GM12878 (cell line): ENCODE results near the gene RPGRIP1L. TPM values are rescaled to one million over a fixed set of nuclear protein-coding genes. Genes with fewer than 3 reads are reported as not detected.

Experiments used
- ATAC-seq: fragments of 200-7000 bp; cut with Tn5 transposase; 3 replicates; pipeline ENCODE4 v1.9.1; 2020; ENCODE audit warnings: mild to moderate bottlenecking, moderate library complexity
- BruUV-seq: library from RNA; stranded (reverse); fragments of 400-500 nt; replicated peaks from 2 replicates; lab custom pipeline; 2021; lab: Mats Ljungman, UMichigan
- CTCF ChIA-PET: fragments of 300-600 bp; sonication (Branson Sonifier 250); formaldehyde crosslinking; extraction: SDS; loops from one replicate; lab custom pipeline; 2021; ENCODE audit warnings: inconsistent platforms; lab: Yijun Ruan, JAX
- POLR2A ChIA-PET: fragments of 350-600 bp; formaldehyde crosslinking; extraction: SDS; loops from one replicate; lab custom pipeline; 2021; ENCODE audit warnings: inconsistent platforms; lab: Charles Lee
- RAD21 ChIA-PET: fragments of 300-600 bp; sonication (Branson Sonifier 250); formaldehyde crosslinking; loops from one replicate; lab custom pipeline; 2023; ENCODE audit warnings: antibody characterized with exemption; ENCODE audit not compliant: unreplicated experiment; lab: Charles Lee
- SMC1A ChIA-PET: fragments of 300-600 bp; sonication (Branson Sonifier 250); formaldehyde crosslinking; loops from one replicate; lab custom pipeline; 2023; ENCODE audit not compliant: unreplicated experiment, uncharacterized antibody; lab: Charles Lee
- DNase-seq: peaks from one replicate; pipeline ENCODE4 v3.0.0-alpha.2; 2011; ENCODE audit warnings: low read depth, low spot score
- FAIRE-seq: peaks from 3 replicates; lab custom pipeline; 2011; peaks lifted over from hg19 to GRCh38; lab: Jason Lieb, UNC
- H2AFZ ChIP-seq: 2 replicates; pipeline ENCODE4 v1.6.0; 2011; ENCODE audit warnings: low read depth, low read length, control low read depth; ENCODE audit not compliant: control insufficient read depth
- H3K27ac ChIP-seq: 2 replicates; pipeline ENCODE4 v1.5.1; 2011; ENCODE audit warnings: control low read depth; ENCODE audit not compliant: control insufficient read depth, insufficient read depth
- H3K27me3 ChIP-seq, 2 experiments: replicated peaks in 1 of 2; 2 replicates each; pipeline versions ENCODE4 v1.6.0 to v1.6.1; 2011; ENCODE audit warnings: low read length in 1 of 2; ENCODE audit not compliant: control insufficient read depth in 2 of 2, insufficient read depth in 2 of 2
- H3K36me3 ChIP-seq, 2 experiments: 2 replicates each; pipeline ENCODE4 v1.5.1; 2011; ENCODE audit warnings: low read length in 1 of 2; ENCODE audit not compliant: control insufficient read depth in 2 of 2, insufficient read depth in 2 of 2
- H3K4me1 ChIP-seq: 2 replicates; pipeline ENCODE4 v1.6.1; 2011; ENCODE audit warnings: mild to moderate bottlenecking, low read length, moderate library complexity, mixed read lengths; ENCODE audit not compliant: control insufficient read depth, insufficient read depth
- H3K4me2 ChIP-seq: 2 replicates; pipeline ENCODE4 v1.6.0; 2011; ENCODE audit warnings: control low read depth; ENCODE audit not compliant: control insufficient read depth, insufficient read depth
- H3K4me3 ChIP-seq: fragments of 200-600 bp; sonication (generic); 2 replicates; pipeline ENCODE4 v1.5.1; 2016
- H3K79me2 ChIP-seq: 2 replicates; pipeline ENCODE4 v1.6.0; 2011; ENCODE audit warnings: low read length; ENCODE audit not compliant: control insufficient read depth, insufficient read depth
- H3K9ac ChIP-seq: 2 replicates; pipeline ENCODE4 v1.8.0; 2011; ENCODE audit warnings: low read length, control low read depth, mixed read lengths; ENCODE audit not compliant: control insufficient read depth, insufficient read depth
- H3K9me3 ChIP-seq: replicated peaks from 3 replicates; pipeline ENCODE4 v1.5.1; 2011; ENCODE audit warnings: mild to moderate bottlenecking, low read length; ENCODE audit not compliant: control insufficient read depth, insufficient read depth
- H4K20me1 ChIP-seq: 2 replicates; pipeline ENCODE4 v1.6.0; 2011; ENCODE audit not compliant: control insufficient read depth, insufficient read depth
- LARP7 ChIP-seq: fragments of 450-650 bp; IDR thresholded peaks from 2 replicates; pipeline ENCODE4 v1.6.1; 2017; ENCODE audit warnings: mild to moderate bottlenecking
- MXI1 ChIP-seq: fragments of 150-350 bp; IDR thresholded peaks from 2 replicates; pipeline ENCODE4 v1.6.1; 2011; ENCODE audit warnings: low read depth, mild to moderate bottlenecking, inconsistent platforms, low read length, improper control_type of control experiment
- PBX3 ChIP-seq: IDR thresholded peaks from 2 replicates; pipeline ENCODE4 v1.6.1; 2011; ENCODE audit warnings: mild to moderate bottlenecking, low read depth, low read length, moderate library complexity; ENCODE audit not compliant: insufficient replicate concordance
- RAD21 ChIP-seq: IDR thresholded peaks from 2 replicates; pipeline ENCODE4 v1.6.1; 2011; ENCODE audit warnings: mild to moderate bottlenecking, low read depth, low read length, moderate library complexity; ENCODE audit not compliant: insufficient read depth
- SREBF1 ChIP-seq: IDR thresholded peaks from 2 replicates; pipeline ENCODE4 v1.6.1; 2012; ENCODE audit warnings: mild to moderate bottlenecking, low read length
- SREBF2 ChIP-seq: IDR thresholded peaks from 2 replicates; pipeline ENCODE4 v1.6.1; 2012; ENCODE audit warnings: mild to moderate bottlenecking, low read length
- SUZ12 ChIP-seq: fragments of 200-600 bp; sonication (generic); IDR thresholded peaks from one replicate; pipeline ENCODE4 v1.6.1; 2018; ENCODE audit warnings: antibody characterized with exemption, mild to moderate bottlenecking; ENCODE audit not compliant: unreplicated experiment
- in situ Hi-C: fragments of 300-500 bp; cut with MboI; formaldehyde crosslinking; loops from 9 replicates; pipeline ENCODE4 v1.14.3; 2018; ENCODE audit warnings: mixed read lengths
- intact Hi-C: fragments of 100-400 bp; cut with micrococcal nuclease; formaldehyde crosslinking; loops from one replicate; pipeline ENCODE4 v1.14.2; 2022; ENCODE audit not compliant: unreplicated experiment
- polyA plus RNA-seq, 11 experiments: library from polyadenylated mRNA; depleted of rRNA in 4 of 11; unstranded in 6 of 11; stranded (reverse) in 5 of 11; fragments of >200 nt; fragmentation: Nextera tagmentation in 4 of 11; fragmentation: Illumina TruSeq in 1 of 11; extraction: Ambion mirVana in 4 of 11; extraction: Trizol in 1 of 11; gene quantifications; 1 replicate in 1 of 11; 2 replicates in 10 of 11; pipeline versions ENCODE4 v1.2.1 to v1.2.3, GENCODE V29; 2011 to 2016; ENCODE audit warnings: inconsistent platforms in 2 of 11, missing spikeins in 2 of 11, low read depth in 1 of 11
- total RNA-seq, 4 experiments: library from RNA; depleted of rRNA in 3 of 4; stranded (reverse); fragments of >200 nt in 3 of 4; fragmentation: Illumina TruSeq in 1 of 4; extraction: Trizol in 1 of 4; gene quantifications; 2 replicates each; pipeline versions ENCODE4 v1.2.1 to v1.2.3, GENCODE V29; 2013 to 2021
- TF ChIP-seq, protein P1 (sequence below): fragments of 450-650 bp; IDR thresholded peaks from 2 replicates; pipeline ENCODE4 v1.6.1; 2017; ENCODE audit warnings: borderline replicate concordance

The RPGRIP1L gene
- total and polyA plus RNA-seq, 10 of the 15 experiments (the other 5 are each of a cell fraction or from before 2014, with no cell fraction given) = 3.5 to 9.6 (median 4.4) TPM

GRCh38 chr16:53571763-53572162, 131.9 kb downstream of the RPGRIP1L start:
- RAD21 ChIA-PET = no interaction called here
- DNase-seq (no peak), ATAC-seq (no peak), FAIRE-seq (no peak)
- no peaks in the 10 kb centered on the region for H3K79me2 ChIP-seq
- intact Hi-C loops = no loop called here
- H3K9me3 ChIP-seq = peaks cover 2% of the 10 kb centered on the region; the same call in 2 of the 3 replicates
- CTCF ChIA-PET = no interaction called here
- BruUV-seq = no TSS peak
- no peak overlapping the region for H3K27ac ChIP-seq
- POLR2A ChIA-PET = no interaction called here
- no peaks in the 10 kb centered on the region for H3K27me3 ChIP-seq
- no peaks in the 10 kb centered on the region for H3K4me1 ChIP-seq
- H4K20me1 ChIP-seq = no peaks in the 10 kb centered on the region
- no peak overlapping the region for H3K4me3 ChIP-seq
- H2AFZ ChIP-seq = no peak overlapping the region
- no peak overlapping the region for H3K9ac ChIP-seq
- in situ Hi-C loops = loop anchor here (25.0 kb wide), 1 partner anchor 1691 kb away; no protein-coding TSS in a partner anchor
- H3K4me2 ChIP-seq = no peak overlapping the region
- SMC1A ChIA-PET = no interaction called here
- no peak for TF ChIP-seq MXI1
- no peak for TF ChIP-seq PBX3
- TF ChIP-seq LARP7 = no peak
- TF ChIP-seq RAD21 = no peak
- TF ChIP-seq, protein P1, sequence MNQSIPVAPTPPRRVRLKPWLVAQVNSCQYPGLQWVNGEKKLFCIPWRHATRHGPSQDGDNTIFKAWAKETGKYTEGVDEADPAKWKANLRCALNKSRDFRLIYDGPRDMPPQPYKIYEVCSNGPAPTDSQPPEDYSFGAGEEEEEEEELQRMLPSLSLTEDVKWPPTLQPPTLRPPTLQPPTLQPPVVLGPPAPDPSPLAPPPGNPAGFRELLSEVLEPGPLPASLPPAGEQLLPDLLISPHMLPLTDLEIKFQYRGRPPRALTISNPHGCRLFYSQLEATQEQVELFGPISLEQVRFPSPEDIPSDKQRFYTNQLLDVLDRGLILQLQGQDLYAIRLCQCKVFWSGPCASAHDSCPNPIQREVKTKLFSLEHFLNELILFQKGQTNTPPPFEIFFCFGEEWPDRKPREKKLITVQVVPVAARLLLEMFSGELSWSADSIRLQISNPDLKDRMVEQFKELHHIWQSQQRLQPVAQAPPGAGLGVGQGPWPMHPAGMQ = no peak
- no peak for TF ChIP-seq SREBF1
- TF ChIP-seq SUZ12 = no peak
- no peak for TF ChIP-seq SREBF2
- H3K36me3 ChIP-seq = no peaks in the 10 kb centered on the region
